ENCODE results near the gene YAP1.

The YAP1 gene

GRCh38 chr11:102216433-102217075 lies 106.3 kb downstream of the YAP1 start:
- H3K27me3 Mint-ChIP-seq: peaks cover 20% of the 10 kb centered on the region
- no peak for ATAC-seq (ENCODE audit: low read depth)

DNA sequence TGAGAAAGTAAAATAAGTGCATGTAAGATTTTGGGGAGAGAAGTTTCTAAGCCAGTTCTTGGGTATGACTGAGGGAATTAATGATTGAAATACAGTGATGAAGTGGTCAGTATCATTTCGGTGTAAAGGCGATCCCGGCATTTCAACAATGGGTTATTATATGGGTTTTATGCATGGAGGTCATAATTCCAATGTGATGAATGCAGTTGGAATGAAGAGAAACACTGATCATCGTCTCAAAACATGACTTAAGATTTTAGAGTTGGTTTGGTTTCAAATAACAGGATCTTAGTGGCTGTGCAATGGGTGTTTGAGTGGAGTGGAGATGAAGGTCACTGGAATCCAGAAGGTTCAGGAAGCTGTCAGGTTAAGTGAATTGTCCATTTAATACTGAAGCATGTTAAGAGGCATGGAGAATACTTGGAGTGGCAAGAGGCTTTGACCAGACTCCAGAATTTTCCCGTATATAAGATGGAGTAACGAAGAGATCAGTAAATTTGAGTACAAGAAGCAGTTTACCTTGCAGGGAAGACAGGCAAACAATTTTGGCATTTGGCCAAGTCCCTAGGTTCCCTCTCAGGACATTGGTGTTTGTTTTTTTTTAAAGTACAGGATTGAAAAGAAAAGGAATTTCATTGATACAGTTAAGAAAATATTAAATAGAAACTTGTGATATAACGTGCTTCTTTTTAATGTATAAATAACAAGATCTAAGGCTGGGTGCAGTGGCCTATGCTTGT lies 110.7 kb downstream of the YAP1 start:
- no peak overlapping the region for H3K4me3 Mint-ChIP-seq
- H3K4me1 Mint-ChIP-seq: no peaks in the 10 kb centered on the region
- no peak for ATAC-seq (ENCODE audit: low read depth)

More at GRCh38 chr11:102216433-102217075, 106.3 kb downstream of the YAP1 start:
- DNase-seq (ENCODE audit: low spot score in 2 of 2): no peak
- Mint-ChIP-seq H3K4me1 (no peaks in the 10 kb centered on the region), H3K27ac (no peak overlapping the region), H3K4me3 (no peak overlapping the region), H3K9me3 (no peaks in the 10 kb centered on the region), H3K36me3 (no peaks in the 10 kb centered on the region)

DNA sequence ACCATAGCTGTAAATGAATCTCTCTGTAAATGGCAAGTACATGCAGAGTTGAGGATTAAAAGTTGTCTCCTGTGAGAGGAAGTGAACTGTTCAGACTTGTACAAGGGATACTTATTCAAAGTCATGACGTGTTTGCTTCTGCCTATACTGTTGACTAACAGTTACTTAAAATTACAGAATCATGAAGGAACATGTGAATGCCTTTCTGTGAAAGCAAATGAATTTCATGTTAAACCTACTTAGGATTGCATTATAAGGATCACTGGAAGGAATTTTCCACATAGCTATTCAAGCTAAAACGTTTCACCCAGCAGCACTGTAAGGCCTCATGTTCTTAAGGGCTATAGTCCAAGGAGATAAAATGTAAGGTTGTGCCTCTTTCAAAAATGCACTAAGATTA lies 113.6 kb downstream of the YAP1 start:
- ATAC-seq (ENCODE audit: low read depth) (no peak), DNase-seq (ENCODE audit: low spot score in 2 of 2) (no peak)
- H3K4me1 Mint-ChIP-seq: no peaks in the 10 kb centered on the region
- H3K9me3 Mint-ChIP-seq: no peaks in the 10 kb centered on the region
- H3K36me3 Mint-ChIP-seq: no peaks in the 10 kb centered on the region
- H3K4me3 Mint-ChIP-seq: no peak overlapping the region
- H3K27me3 Mint-ChIP-seq: peaks cover 13% of the 10 kb centered on the region
- no peak overlapping the region for H3K27ac Mint-ChIP-seq

More for the DNA sequence above, 110.7 kb downstream of the YAP1 start:
- H3K36me3 Mint-ChIP-seq: no peaks in the 10 kb centered on the region
- no peak for DNase-seq (ENCODE audit: low spot score in 2 of 2)
- H3K27me3 Mint-ChIP-seq: peaks cover 14% of the 10 kb centered on the region
- H3K27ac Mint-ChIP-seq: no peak overlapping the region
- H3K9me3 Mint-ChIP-seq: no peaks in the 10 kb centered on the region

GRCh38 chr11:102225689-102226568 lies 115.7 kb downstream of the YAP1 start:
- Mint-ChIP-seq H3K27ac (no peak overlapping the region), H3K36me3 (no peaks in the 10 kb centered on the region)
- no peak for ATAC-seq (ENCODE audit: low read depth)

GRCh38 chr11:102226702-102227490 lies 116.6 kb downstream of the YAP1 start:
- H3K4me1 Mint-ChIP-seq: no peaks in the 10 kb centered on the region
- no peak for ATAC-seq (ENCODE audit: low read depth)
- peaks cover 4% of the 10 kb centered on the region for H3K27me3 Mint-ChIP-seq
- DNase-seq (ENCODE audit: low spot score in 2 of 2): no peak
- H3K27ac Mint-ChIP-seq: no peak overlapping the region
- H3K9me3 Mint-ChIP-seq: no peaks in the 10 kb centered on the region
- no peaks in the 10 kb centered on the region for H3K36me3 Mint-ChIP-seq
- H3K4me3 Mint-ChIP-seq: no peak overlapping the region

More at GRCh38 chr11:102225689-102226568, 115.7 kb downstream of the YAP1 start:
- no peak overlapping the region for H3K4me3 Mint-ChIP-seq
- no peaks in the 10 kb centered on the region for H3K9me3 Mint-ChIP-seq
- no peak for DNase-seq (ENCODE audit: low spot score in 2 of 2)
- peaks cover 3% of the 10 kb centered on the region for H3K27me3 Mint-ChIP-seq
- no peaks in the 10 kb centered on the region for H3K4me1 Mint-ChIP-seq

DNA sequence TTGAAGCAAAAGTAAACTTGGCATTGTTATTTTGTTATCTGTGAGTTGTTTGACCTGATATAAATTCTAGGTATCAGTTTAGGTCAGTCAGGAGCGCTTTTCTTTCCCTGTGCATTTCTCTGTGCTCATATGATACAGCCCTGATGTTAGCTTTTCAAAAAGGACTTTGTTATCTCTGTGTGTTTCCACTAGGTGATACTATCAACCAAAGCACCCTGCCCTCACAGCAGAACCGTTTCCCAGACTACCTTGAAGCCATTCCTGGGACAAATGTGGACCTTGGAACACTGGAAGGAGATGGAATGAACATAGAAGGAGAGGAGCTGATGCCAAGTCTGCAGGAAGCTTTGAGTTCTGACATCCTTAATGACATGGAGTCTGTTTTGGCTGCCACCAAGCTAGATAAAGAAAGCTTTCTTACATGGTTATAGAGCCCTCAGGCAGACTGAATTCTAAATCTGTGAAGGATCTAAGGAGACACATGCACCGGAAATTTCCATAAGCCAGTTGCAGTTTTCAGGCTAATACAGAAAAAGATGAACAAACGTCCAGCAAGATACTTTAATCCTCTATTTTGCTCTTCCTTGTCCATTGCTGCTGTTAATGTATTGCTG lies 119.4 kb downstream of the YAP1 start:
- H3K9me3 Mint-ChIP-seq: no peaks in the 10 kb centered on the region
- ATAC-seq (ENCODE audit: low read depth): no peak
- H3K4me1 Mint-ChIP-seq: no peaks in the 10 kb centered on the region
- no peak overlapping the region for H3K27ac Mint-ChIP-seq
- H3K36me3 Mint-ChIP-seq: no peaks in the 10 kb centered on the region
- peaks cover 9% of the 10 kb centered on the region for H3K27me3 Mint-ChIP-seq
- DNase-seq (ENCODE audit: low spot score in 2 of 2): no peak
- no peak overlapping the region for H3K4me3 Mint-ChIP-seq

GRCh38 chr11:102230186-102230585 lies 119.9 kb downstream of the YAP1 start:
- Mint-ChIP-seq H3K9me3 (no peaks in the 10 kb centered on the region), H3K4me3 (no peak overlapping the region), H3K27ac (no peak overlapping the region), H3K27me3 (peaks cover 9% of the 10 kb centered on the region), H3K36me3 (no peaks in the 10 kb centered on the region), H3K4me1 (no peaks in the 10 kb centered on the region)
- no peak for ATAC-seq (ENCODE audit: low read depth)
- DNase-seq (ENCODE audit: low spot score in 2 of 2): no peak

DNA sequence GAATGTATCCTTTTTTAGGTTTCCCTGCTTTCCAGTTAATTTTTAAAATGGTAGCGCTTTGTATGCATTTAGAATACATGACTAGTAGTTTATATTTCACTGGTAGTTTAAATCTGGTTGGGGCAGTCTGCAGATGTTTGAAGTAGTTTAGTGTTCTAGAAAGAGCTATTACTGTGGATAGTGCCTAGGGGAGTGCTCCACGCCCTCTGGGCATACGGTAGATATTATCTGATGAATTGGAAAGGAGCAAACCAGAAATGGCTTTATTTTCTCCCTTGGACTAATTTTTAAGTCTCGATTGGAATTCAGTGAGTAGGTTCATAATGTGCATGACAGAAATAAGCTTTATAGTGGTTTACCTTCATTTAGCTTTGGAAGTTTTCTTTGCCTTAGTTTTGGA lies 120.7 kb downstream of the YAP1 start:
- no peak for DNase-seq (ENCODE audit: low spot score in 2 of 2)
- Mint-ChIP-seq H3K4me1 (no peaks in the 10 kb centered on the region), H3K27ac (no peak overlapping the region), H3K36me3 (no peaks in the 10 kb centered on the region), H3K27me3 (peaks cover 9% of the 10 kb centered on the region), H3K4me3 (no peak overlapping the region), H3K9me3 (no peaks in the 10 kb centered on the region)
- no peak for ATAC-seq (ENCODE audit: low read depth)

- no peaks in the 10 kb centered on the region for H3K9me3 Mint-ChIP-seq
Observed at GRCh38 chr11:102234779-102235439, 124.7 kb downstream of the YAP1 start.

DNA sequence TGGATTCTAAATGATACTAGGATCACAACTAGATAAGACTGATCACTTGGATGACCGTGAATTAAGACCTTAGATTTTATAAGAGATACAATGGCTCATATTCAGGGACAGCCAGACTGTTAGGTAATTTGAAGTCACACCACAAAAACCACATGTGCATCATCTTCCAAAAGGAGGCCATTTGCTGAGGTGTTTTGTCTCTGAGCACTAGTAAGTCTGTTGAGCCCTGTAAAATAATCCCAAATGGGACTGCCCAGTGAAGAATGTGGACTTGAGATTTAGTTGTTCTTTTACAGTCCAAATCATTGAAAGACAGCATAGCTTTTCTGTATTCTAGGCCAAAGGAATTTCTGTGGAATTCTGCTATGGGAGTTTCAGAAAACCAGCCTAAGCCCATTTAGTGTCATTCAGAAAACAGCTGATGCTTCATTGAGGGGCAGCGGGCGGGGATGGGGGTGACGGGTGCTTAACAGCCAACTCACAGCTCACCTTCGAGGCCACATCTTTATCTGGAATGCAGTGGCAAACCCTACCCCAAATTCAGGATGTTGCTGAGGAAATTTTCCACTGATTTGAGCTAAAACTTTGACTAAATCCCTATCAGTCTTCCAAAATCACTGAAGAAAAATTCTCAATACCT lies 127.0 kb downstream of the YAP1 start:
- no peak for DNase-seq (ENCODE audit: low spot score in 2 of 2)

More at GRCh38 chr11:102234779-102235439, 124.7 kb downstream of the YAP1 start:
- Mint-ChIP-seq H3K4me3 (no peak overlapping the region), H3K27me3 (peaks cover 16% of the 10 kb centered on the region), H3K27ac (no peak overlapping the region), H3K36me3 (no peaks in the 10 kb centered on the region), H3K4me1 (no peaks in the 10 kb centered on the region)
- ATAC-seq (ENCODE audit: low read depth) (no peak), DNase-seq (ENCODE audit: low spot score in 2 of 2) (no peak)

DNA sequence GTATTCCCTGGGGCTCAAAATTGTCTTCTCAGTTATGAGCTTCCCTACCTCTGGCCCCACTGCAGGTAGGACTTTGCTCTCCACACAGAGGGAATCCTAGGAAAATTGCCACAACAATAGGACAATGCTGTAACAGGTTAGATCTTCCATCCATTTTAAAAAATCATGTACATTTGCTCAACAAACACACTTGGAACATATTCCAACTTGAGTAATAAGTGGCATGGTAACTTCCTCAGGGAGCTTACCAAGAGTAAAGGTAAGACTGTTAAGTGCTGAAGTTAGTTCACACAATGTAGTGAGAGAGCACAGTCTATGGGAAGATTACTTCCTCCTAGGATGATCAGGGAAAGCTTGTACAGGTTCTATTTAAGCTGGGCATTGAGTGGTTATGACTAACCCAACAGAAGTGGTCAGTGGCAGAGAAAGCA lies 128.2 kb downstream of the YAP1 start:
- Mint-ChIP-seq H3K4me1 (peaks cover 2% of the 10 kb centered on the region), H3K36me3 (no peaks in the 10 kb centered on the region), H3K27ac (no peak overlapping the region), H3K9me3 (no peaks in the 10 kb centered on the region), H3K27me3 (peaks cover 17% of the 10 kb centered on the region), H3K4me3 (no peak overlapping the region)
- no peak for DNase-seq (ENCODE audit: low spot score in 2 of 2)
- no peak for ATAC-seq (ENCODE audit: low read depth)

More for the DNA sequence above, 127.0 kb downstream of the YAP1 start:
- Mint-ChIP-seq H3K27me3 (peaks cover 17% of the 10 kb centered on the region), H3K4me3 (no peak overlapping the region), H3K4me1 (peaks cover 2% of the 10 kb centered on the region), H3K9me3 (no peaks in the 10 kb centered on the region), H3K36me3 (no peaks in the 10 kb centered on the region), H3K27ac (no peak overlapping the region)
- ATAC-seq (ENCODE audit: low read depth): no peak

DNA sequence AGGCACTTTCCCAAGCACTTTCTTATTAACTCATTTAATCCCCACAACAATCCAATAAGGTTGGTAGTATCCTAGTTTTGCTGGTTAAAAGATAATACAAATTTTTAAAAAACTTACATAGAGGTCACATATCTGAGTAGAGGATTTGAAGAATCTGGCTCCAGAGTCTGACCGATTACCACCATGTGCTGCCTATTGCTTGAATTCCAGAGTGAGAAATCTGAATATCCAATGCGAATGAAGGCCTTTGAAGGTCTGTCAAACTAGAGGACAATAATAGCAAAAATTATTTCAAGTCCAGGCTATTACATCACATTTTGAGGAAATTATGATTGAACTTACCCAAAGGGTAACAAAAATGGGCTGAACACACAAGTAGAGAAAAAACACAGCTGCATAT lies 129.2 kb downstream of the YAP1 start:
- DNase-seq (ENCODE audit: low spot score in 2 of 2) (no peak), ATAC-seq (ENCODE audit: low read depth) (no peak)
- H3K4me1 Mint-ChIP-seq: peaks cover 2% of the 10 kb centered on the region
- peaks cover 16% of the 10 kb centered on the region for H3K27me3 Mint-ChIP-seq
- H3K4me3 Mint-ChIP-seq: no peak overlapping the region
- no peaks in the 10 kb centered on the region for H3K9me3 Mint-ChIP-seq
- H3K36me3 Mint-ChIP-seq: no peaks in the 10 kb centered on the region
- no peak overlapping the region for H3K27ac Mint-ChIP-seq

All from memory B cell (primary cell).